Activated B cell treated with CpG ODN at 0.5 μM for 24 hours (primary cell): ENCODE results near the gene CLCA4. TPM values are rescaled to one million over a fixed set of nuclear protein-coding genes. Genes with fewer than 3 reads are reported as not detected.

ENCODE experiments used
- ATAC-seq: fragments of 200-7000 bp; cut with Tn5 transposase; one replicate; pipeline ENCODE4 v1.10.0; 2021; ENCODE audit warnings: low read depth, mild to moderate bottlenecking, moderate library complexity
- CTCF ChIA-PET: fragments of 350-600 bp; sonication (Branson Sonifier 250); formaldehyde crosslinking; loops from one replicate; lab custom pipeline; 2021; ENCODE audit warnings: antibody characterized with exemption; lab: Charles Lee
- POLR2A ChIA-PET: fragments of 350-600 bp; sonication (Branson Sonifier 250); formaldehyde crosslinking; loops from one replicate; lab custom pipeline; 2021; ENCODE audit warnings: antibody characterized with exemption; lab: Charles Lee
- DNase-seq: peaks from one replicate; pipeline ENCODE4 v3.0.0; 2022
- H3K27ac Mint-ChIP-seq: one replicate; pipeline ENCODE4 v1.8.0; 2020; ENCODE audit warnings: mixed read lengths
- H3K27me3 Mint-ChIP-seq: one replicate; pipeline ENCODE4 v1.8.0; 2021; ENCODE audit warnings: mixed read lengths
- H3K36me3 Mint-ChIP-seq: one replicate; pipeline ENCODE4 v1.8.0; 2021; ENCODE audit warnings: low read depth, mixed read lengths
- H3K4me1 Mint-ChIP-seq: one replicate; pipeline ENCODE4 v1.8.0; 2021; ENCODE audit warnings: mixed read lengths
- H3K4me3 Mint-ChIP-seq: one replicate; pipeline ENCODE4 v1.8.0; 2020; ENCODE audit warnings: mild to moderate bottlenecking, mixed read lengths
- H3K9me3 Mint-ChIP-seq: one replicate; pipeline ENCODE4 v1.8.0; 2020; ENCODE audit warnings: mixed read lengths
- CTCF ChIP-seq: fragments of 200-600 bp; IDR thresholded peaks from one replicate; pipeline ENCODE4 v1.8.0; 2022; ENCODE audit warnings: antibody characterized with exemption, mild to moderate bottlenecking
- intact Hi-C: fragments of 100-400 bp; cut with micrococcal nuclease; formaldehyde crosslinking; loops from one replicate; pipeline ENCODE4 v1.15.1; 2024
- total RNA-seq: library from RNA; stranded (reverse); gene quantifications from 2 replicates; pipeline ENCODE4 v1.2.3, GENCODE V29; 2022

Gene CLCA4
- total RNA-seq, 1 donor from 2014 or later = not detected

- Mint-ChIP-seq H3K4me3 (no peak overlapping the region), H3K4me1 (no peaks in the 10 kb centered on the region), H3K36me3 (no peaks in the 10 kb centered on the region), H3K27me3 (no peaks in the 10 kb centered on the region), H3K27ac (no peak overlapping the region), H3K9me3 (no peaks in the 10 kb centered on the region)
- ATAC-seq (no peak), DNase-seq (no peak)
- intact Hi-C loops = no loop called here
- ChIA-PET POLR2A (no interaction called here), CTCF (no interaction called here)
- no peak for TF ChIP-seq CTCF
Measured at GRCh38 chr1:86582161-86582560, 35.3 kb downstream of the CLCA4 start.

GRCh38 chr1:86583032-86583431 is 36.2 kb downstream of the CLCA4 start:
- DNase-seq = no peak
- no peaks in the 10 kb centered on the region for H3K27me3 Mint-ChIP-seq
- H3K9me3 Mint-ChIP-seq = no peaks in the 10 kb centered on the region
- no peak overlapping the region for H3K27ac Mint-ChIP-seq
- no peaks in the 10 kb centered on the region for H3K36me3 Mint-ChIP-seq
- intact Hi-C loops = no loop called here
- TF ChIP-seq CTCF = no peak
- ChIA-PET POLR2A (no interaction called here), CTCF (no interaction called here)
- no peak overlapping the region for H3K4me3 Mint-ChIP-seq
- no peaks in the 10 kb centered on the region for H3K4me1 Mint-ChIP-seq
- ATAC-seq = no peak

- no peak for TF ChIP-seq CTCF
- ChIA-PET CTCF (no interaction called here), POLR2A (no interaction called here)
- Mint-ChIP-seq H3K4me1 (no peaks in the 10 kb centered on the region), H3K4me3 (no peak overlapping the region), H3K27me3 (no peaks in the 10 kb centered on the region), H3K9me3 (no peaks in the 10 kb centered on the region), H3K36me3 (no peaks in the 10 kb centered on the region), H3K27ac (no peak overlapping the region)
- ATAC-seq = no peak
- DNase-seq = no peak
- intact Hi-C loops = no loop called here
Measured at GRCh38 chr1:86583593-86583992, 36.7 kb downstream of the CLCA4 start.

GRCh38 chr1:86594284-86594770 is 47.4 kb downstream of the CLCA4 start:
- no peak for TF ChIP-seq CTCF
- DNase-seq (no peak), ATAC-seq (no peak)
- ChIA-PET CTCF (no interaction called here), POLR2A (no interaction called here)
- peaks cover 21% of the 10 kb centered on the region for H3K9me3 Mint-ChIP-seq
- peaks cover 11% of the 10 kb centered on the region for H3K27me3 Mint-ChIP-seq
- H3K4me3 Mint-ChIP-seq = no peak overlapping the region
- H3K36me3 Mint-ChIP-seq = peaks cover 6% of the 10 kb centered on the region
- no peak overlapping the region for H3K27ac Mint-ChIP-seq
- intact Hi-C loops = no loop called here
- H3K4me1 Mint-ChIP-seq = no peaks in the 10 kb centered on the region

GRCh38 chr1:86596224-86596623 is 49.3 kb downstream of the CLCA4 start:
- Mint-ChIP-seq H3K27me3 (peaks cover 9% of the 10 kb centered on the region), H3K27ac (no peak overlapping the region), H3K9me3 (peaks cover 25% of the 10 kb centered on the region), H3K4me1 (no peaks in the 10 kb centered on the region), H3K36me3 (peaks cover 6% of the 10 kb centered on the region), H3K4me3 (no peak overlapping the region)
- ATAC-seq = no peak
- TF ChIP-seq CTCF = no peak
- DNase-seq = no peak
- CTCF ChIA-PET = no interaction called here
- intact Hi-C loops = no loop called here
- POLR2A ChIA-PET = no interaction called here
